ENCODE measurements around the gene TMEM181. TPM values are rescaled to one million over a fixed set of nuclear protein-coding genes. Genes with fewer than 3 reads are reported as not detected.
A peak's percentile ranks its signal among the peaks of the same experiment; 100 is the strongest.

TMEM181 gene
- total and polyA plus RNA-seq, 2 of the 13 experiments (the other 11 are each of a cell fraction or from before 2014, with no cell fraction given): 59.1 to 108 TPM

DNA sequence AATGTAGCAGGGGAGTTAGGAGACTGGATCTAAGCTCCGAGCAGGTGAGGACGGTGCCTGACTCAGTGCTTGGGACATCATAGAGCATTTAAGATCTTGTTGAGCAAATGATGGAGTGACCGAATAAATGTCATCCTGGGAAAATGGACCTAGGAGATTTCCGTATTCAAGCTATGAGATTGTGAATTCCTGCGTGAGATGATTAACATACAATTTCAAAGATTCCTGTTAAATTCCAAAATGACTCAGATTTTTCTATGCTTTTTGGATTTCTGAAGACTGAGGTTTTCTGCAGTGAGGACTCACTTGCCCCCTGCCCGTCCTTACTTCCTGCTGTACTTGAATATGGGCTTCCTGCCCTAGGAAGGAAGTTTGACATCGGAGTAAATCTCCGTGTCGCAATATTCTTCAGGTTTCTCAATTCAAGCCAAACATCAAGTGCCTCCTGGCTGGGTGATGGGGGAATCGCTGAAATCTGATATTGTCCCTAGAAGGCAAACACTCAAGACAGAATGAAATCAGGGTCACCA, 95.1 kb downstream of the TMEM181 start (continued):
- TF ChIP-seq, protein P1, sequence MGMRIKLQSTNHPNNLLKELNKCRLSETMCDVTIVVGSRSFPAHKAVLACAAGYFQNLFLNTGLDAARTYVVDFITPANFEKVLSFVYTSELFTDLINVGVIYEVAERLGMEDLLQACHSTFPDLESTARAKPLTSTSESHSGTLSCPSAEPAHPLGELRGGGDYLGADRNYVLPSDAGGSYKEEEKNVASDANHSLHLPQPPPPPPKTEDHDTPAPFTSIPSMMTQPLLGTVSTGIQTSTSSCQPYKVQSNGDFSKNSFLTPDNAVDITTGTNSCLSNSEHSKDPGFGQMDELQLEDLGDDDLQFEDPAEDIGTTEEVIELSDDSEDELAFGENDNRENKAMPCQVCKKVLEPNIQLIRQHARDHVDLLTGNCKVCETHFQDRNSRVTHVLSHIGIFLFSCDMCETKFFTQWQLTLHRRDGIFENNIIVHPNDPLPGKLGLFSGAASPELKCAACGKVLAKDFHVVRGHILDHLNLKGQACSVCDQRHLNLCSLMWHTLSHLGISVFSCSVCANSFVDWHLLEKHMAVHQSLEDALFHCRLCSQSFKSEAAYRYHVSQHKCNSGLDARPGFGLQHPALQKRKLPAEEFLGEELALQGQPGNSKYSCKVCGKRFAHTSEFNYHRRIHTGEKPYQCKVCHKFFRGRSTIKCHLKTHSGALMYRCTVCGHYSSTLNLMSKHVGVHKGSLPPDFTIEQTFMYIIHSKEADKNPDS (CRISPR knock-in tag; IDR thresholded peaks at IDR 0.05): no peak
- TF ChIP-seq BCL6 (CRISPR knock-in tag; IDR thresholded peaks at IDR 0.05) (peak; percentile 51), ELF3 (CRISPR knock-in tag; IDR thresholded peaks at IDR 0.05) (peak; percentile 29), EP300 (IDR thresholded peaks at IDR 0.05; ENCODE audit: low read depth in 2 of 2, low read length in 2 of 2) (peak in 1 of 2 experiments; percentile 47; a peak in 1 of 4 replicates), EP300 (CRISPR knock-in tag; IDR thresholded peaks at IDR 0.05; ENCODE audit: borderline replicate concordance) (no peak), ZNF674 (CRISPR knock-in tag; IDR thresholded peaks at IDR 0.05; ENCODE audit: low read depth) (0 out of 2 replicates have a peak, but pooled peaks have one; percentile 34), ARNTL (CRISPR knock-in tag; IDR thresholded peaks at IDR 0.05) (no peak), ATAD3A (CRISPR knock-in tag; IDR thresholded peaks at IDR 0.05) (no peak), CEBPZ (IDR thresholded peaks at IDR 0.05; ENCODE audit: low read length) (no peak), ZNF331 (CRISPR knock-in tag; IDR thresholded peaks at IDR 0.05) (no peak), GMEB2 (CRISPR knock-in tag; IDR thresholded peaks at IDR 0.05; ENCODE audit: low read depth) (no peak), ZNF747 (CRISPR knock-in tag; IDR thresholded peaks at IDR 0.05; ENCODE audit: borderline replicate concordance) (no peak), SIX4 (CRISPR knock-in tag; IDR thresholded peaks at IDR 0.05) (no peak), ZNF780A (CRISPR knock-in tag; IDR thresholded peaks at IDR 0.05) (no peak), ZNF773 (CRISPR knock-in tag; IDR thresholded peaks at IDR 0.05; ENCODE audit: borderline replicate concordance) (no peak), ZNF276 (CRISPR knock-in tag; IDR thresholded peaks at IDR 0.05; ENCODE audit: low read depth) (no peak), ZSCAN9 (CRISPR knock-in tag; IDR thresholded peaks at IDR 0.05; ENCODE audit: borderline replicate concordance) (no peak), ZNF563 (CRISPR knock-in tag; IDR thresholded peaks at IDR 0.05) (no peak), GATAD2A (CRISPR knock-in tag; IDR thresholded peaks at IDR 0.05) (peak; percentile 58; the same call in 1 of the 2 replicates), HNRNPUL1 (IDR thresholded peaks at IDR 0.05; ENCODE audit: low read depth, low read length) (no peak)
- TF ChIP-seq, protein P2, sequence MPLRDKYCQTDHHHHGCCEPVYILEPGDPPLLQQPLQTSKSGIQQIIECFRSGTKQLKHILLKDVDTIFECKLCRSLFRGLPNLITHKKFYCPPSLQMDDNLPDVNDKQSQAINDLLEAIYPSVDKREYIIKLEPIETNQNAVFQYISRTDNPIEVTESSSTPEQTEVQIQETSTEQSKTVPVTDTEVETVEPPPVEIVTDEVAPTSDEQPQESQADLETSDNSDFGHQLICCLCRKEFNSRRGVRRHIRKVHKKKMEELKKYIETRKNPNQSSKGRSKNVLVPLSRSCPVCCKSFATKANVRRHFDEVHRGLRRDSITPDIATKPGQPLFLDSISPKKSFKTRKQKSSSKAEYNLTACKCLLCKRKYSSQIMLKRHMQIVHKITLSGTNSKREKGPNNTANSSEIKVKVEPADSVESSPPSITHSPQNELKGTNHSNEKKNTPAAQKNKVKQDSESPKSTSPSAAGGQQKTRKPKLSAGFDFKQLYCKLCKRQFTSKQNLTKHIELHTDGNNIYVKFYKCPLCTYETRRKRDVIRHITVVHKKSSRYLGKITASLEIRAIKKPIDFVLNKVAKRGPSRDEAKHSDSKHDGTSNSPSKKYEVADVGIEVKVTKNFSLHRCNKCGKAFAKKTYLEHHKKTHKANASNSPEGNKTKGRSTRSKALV (CRISPR knock-in tag; IDR thresholded peaks at IDR 0.05): no peak

All from HepG2 (cell line).